Progenitor cell of endocrine pancreas (in vitro differentiated cells): ENCODE results near the gene EXOC6B. TPM values are rescaled to one million over a fixed set of nuclear protein-coding genes. Genes with fewer than 3 reads are reported as not detected.

Experiments used
- DNase-seq: peaks from one replicate; pipeline ENCODE4 v3.0.0; 2021; ENCODE audit warnings: low spot score; ENCODE audit not compliant: unreplicated experiment
- H3K27ac Mint-ChIP-seq: 2 replicates; pipeline ENCODE4 v1.8.0; 2021; ENCODE audit warnings: mild to moderate bottlenecking, moderate library complexity, mixed read lengths
- H3K27me3 Mint-ChIP-seq: 2 replicates; pipeline ENCODE4 v1.8.0; 2021; ENCODE audit warnings: mixed read lengths
- H3K36me3 Mint-ChIP-seq: 2 replicates; pipeline ENCODE4 v1.8.0; 2022; ENCODE audit warnings: mixed read lengths; ENCODE audit not compliant: insufficient read depth
- H3K4me1 Mint-ChIP-seq: 2 replicates; pipeline ENCODE4 v1.8.0; 2021; ENCODE audit warnings: low read depth, mixed read lengths
- H3K4me3 Mint-ChIP-seq: 2 replicates; pipeline ENCODE4 v1.8.0; 2021; ENCODE audit warnings: low read depth, mild to moderate bottlenecking, moderate library complexity, mixed read lengths
- H3K9me3 Mint-ChIP-seq: 2 replicates; pipeline ENCODE4 v1.8.0; 2021; ENCODE audit warnings: low read depth, mixed read lengths
- total RNA-seq: library from RNA; stranded (reverse); gene quantifications from 2 replicates; pipeline ENCODE4 v1.2.1, GENCODE V29; 2021
- TF ChIP-seq, protein P1 (sequence below): fragments of 200-600 bp; sonication (generic); IDR thresholded peaks from one replicate; pipeline ENCODE4 v1.5.0; 2021; ENCODE audit warnings: antibody characterized with exemption, mild to moderate bottlenecking; ENCODE audit not compliant: unreplicated experiment

The EXOC6B gene
- total RNA-seq, 1 donor from 2014 or later: 71.9 TPM

DNA sequence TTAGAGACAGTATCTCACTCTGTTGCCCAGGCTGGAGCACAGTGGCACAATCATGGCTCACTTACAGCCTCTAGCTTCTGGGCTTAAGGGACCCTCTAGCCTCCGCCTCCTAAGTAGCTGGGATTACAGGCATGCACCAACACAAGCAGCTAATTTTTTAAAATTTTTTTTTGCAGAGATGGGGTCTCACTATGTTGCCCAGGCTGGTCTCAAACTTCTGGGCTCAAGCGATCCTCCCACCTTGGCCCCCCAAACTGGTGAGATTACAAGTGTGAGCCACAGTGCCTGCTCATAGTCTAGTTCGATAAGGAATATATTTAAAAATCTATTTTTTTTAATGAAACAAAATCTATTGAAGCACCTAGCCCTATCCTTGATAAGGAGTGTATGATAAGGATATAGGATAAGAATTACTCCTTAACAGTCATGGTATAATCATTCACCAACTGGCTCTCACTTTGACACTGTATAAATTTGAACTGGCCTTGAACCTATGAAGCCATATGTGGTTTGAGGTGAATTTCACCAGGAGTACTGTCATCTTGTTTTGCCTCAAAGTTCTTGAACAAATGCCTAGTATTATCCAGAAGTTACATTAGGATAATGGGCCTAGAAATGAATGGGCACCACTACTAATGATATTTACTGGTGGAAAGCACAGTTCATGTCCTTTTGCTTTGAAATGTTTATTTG, 71.1 kb downstream of the EXOC6B start:
- TF ChIP-seq, protein P1, sequence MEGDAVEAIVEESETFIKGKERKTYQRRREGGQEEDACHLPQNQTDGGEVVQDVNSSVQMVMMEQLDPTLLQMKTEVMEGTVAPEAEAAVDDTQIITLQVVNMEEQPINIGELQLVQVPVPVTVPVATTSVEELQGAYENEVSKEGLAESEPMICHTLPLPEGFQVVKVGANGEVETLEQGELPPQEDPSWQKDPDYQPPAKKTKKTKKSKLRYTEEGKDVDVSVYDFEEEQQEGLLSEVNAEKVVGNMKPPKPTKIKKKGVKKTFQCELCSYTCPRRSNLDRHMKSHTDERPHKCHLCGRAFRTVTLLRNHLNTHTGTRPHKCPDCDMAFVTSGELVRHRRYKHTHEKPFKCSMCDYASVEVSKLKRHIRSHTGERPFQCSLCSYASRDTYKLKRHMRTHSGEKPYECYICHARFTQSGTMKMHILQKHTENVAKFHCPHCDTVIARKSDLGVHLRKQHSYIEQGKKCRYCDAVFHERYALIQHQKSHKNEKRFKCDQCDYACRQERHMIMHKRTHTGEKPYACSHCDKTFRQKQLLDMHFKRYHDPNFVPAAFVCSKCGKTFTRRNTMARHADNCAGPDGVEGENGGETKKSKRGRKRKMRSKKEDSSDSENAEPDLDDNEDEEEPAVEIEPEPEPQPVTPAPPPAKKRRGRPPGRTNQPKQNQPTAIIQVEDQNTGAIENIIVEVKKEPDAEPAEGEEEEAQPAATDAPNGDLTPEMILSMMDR: no peak
- Mint-ChIP-seq H3K4me1 (peaks cover 30% of the 10 kb centered on the region), H3K27ac (peak overlapping the region; percentile 90), H3K4me3 (no peak overlapping the region), H3K27me3 (no peaks in the 10 kb centered on the region), H3K36me3 (peaks cover 18% of the 10 kb centered on the region), H3K9me3 (peaks cover 16% of the 10 kb centered on the region)
- DNase-seq: no peak

DNA sequence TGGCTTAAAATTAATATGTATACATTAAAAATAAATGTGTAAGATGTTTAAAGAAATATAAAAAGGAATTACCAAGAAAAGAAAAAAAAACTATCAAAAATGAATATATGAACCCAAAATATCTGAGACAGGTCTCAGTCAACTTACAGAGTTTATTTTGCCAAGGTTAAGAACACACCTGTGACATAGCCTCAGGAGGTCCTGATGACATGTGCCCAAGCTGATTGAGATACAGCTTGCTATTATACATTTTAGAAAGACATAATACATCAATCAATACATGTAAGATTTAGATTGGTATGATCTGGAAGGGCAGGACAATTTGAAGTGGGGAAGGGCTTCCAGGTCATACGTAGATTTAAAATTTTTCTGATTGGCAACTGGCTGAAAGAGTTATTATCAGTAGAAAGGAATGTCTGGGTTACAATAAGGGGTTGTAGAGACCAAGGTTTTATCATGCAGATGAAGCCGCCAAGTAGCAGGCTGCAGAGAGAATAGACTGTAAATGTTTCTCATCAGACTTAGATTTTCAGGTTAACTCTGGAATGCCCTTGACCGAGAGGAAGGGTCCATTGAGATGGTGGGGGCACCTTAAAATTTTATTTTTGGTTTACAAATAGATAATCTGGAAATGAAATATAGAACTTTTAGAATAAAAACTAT, 74.7 kb downstream of the EXOC6B start:
- H3K36me3 Mint-ChIP-seq: peaks cover 4% of the 10 kb centered on the region
- H3K9me3 Mint-ChIP-seq: peaks cover 5% of the 10 kb centered on the region
- TF ChIP-seq, protein P1: no peak
- peaks cover 28% of the 10 kb centered on the region for H3K4me1 Mint-ChIP-seq
- no peak for DNase-seq
- no peak overlapping the region for H3K4me3 Mint-ChIP-seq
- no peaks in the 10 kb centered on the region for H3K27me3 Mint-ChIP-seq
- H3K27ac Mint-ChIP-seq: no peak overlapping the region

DNA sequence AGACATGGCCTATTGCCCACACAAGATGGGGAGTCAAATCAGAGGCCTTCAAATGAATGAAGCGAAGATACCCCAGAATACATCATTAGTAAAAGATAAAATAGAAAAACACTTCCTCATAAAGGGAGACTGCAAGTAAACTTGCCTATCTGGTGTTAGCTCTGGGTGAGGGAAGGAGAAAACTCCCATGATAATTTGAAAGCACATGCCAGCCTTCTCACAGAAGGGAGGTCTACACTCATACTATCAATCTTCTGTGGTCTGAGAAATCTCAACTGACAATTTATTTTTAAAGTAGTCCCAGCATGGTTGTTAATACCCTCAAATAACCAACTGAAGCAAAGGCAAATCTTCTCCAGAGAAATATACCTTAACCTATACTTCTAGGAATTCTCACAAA, 75.4 kb downstream of the EXOC6B start:
- Mint-ChIP-seq H3K4me3 (no peak overlapping the region), H3K9me3 (peaks cover 4% of the 10 kb centered on the region), H3K36me3 (peaks cover 3% of the 10 kb centered on the region), H3K27me3 (no peaks in the 10 kb centered on the region), H3K27ac (peak overlapping the region; percentile 73), H3K4me1 (peaks cover 26% of the 10 kb centered on the region)
- no peak for DNase-seq
- TF ChIP-seq, protein P1: no peak

DNA sequence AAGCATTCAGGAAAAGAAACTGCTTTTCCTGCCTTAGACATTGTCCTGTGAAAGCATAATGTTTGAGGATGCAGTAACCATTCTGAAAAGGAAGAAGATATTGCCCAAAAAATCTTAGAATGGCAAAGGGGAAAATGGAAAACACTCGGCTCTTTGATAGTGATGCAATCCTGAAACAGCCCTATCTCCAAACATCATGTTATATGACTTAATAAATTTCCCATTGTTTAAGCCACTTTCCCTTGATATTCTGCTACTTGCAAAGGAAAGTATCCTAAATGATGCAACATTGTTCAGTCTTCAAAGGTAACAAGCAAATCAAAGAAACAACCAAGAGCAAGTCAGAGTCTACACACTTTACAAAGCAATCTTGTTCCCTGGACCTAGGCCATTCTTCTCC, 78.5 kb downstream of the EXOC6B start:
- TF ChIP-seq, protein P1: no peak
- H3K36me3 Mint-ChIP-seq: no peaks in the 10 kb centered on the region
- H3K4me3 Mint-ChIP-seq: no peak overlapping the region
- no peaks in the 10 kb centered on the region for H3K27me3 Mint-ChIP-seq
- DNase-seq: no peak
- peaks cover 23% of the 10 kb centered on the region for H3K4me1 Mint-ChIP-seq
- H3K27ac Mint-ChIP-seq: no peak overlapping the region
- H3K9me3 Mint-ChIP-seq: no peaks in the 10 kb centered on the region

DNA sequence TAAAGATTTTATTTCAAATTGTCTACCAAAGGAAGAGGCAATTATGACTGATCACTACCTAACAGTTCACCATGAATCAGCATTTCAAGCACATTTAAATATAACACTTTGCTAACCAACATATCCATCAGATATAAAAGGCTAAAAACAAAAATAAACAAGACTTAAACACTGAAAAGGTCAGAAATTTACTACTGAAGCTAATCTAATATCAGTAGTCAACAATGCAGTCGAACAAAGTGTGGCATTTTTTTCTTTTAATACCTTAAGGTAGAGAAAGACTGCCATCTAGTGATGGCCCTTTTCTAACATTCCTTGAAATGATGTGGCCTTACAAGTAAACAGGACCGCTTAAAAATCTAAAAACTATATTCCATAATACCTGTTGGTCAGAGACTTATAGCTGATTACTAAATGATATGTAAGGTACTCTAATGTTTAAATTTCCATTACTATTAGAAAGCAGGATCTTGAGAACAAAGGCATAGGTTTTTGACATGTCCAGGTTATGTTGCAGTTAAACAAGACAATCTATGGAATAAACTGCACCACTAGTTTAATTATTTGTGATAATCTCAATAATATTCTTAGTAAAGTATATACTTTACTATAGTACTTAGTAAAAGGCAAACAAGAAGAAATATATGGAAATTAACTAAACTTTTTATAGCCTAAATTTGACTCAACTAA, 80.0 kb downstream of the EXOC6B start:
- peak overlapping the region; percentile 27 for H3K27ac Mint-ChIP-seq
- H3K4me3 Mint-ChIP-seq: no peak overlapping the region
- no peaks in the 10 kb centered on the region for H3K27me3 Mint-ChIP-seq
- H3K36me3 Mint-ChIP-seq: peaks cover 4% of the 10 kb centered on the region
- no peak for DNase-seq
- TF ChIP-seq, protein P1: peak; percentile 84
- H3K9me3 Mint-ChIP-seq: no peaks in the 10 kb centered on the region
- peaks cover 23% of the 10 kb centered on the region for H3K4me1 Mint-ChIP-seq
